Vagina (tissue), 2 donors: ENCODE measurements around the gene LSM6.

Experiments used
- POLR2A ChIP-seq, 2 donors: fragments of 450-650 bp; IDR thresholded peaks; one replicate each; pipeline ENCODE4 v1.6.1; 2017; ENCODE audit warnings: antibody characterized with exemption in 2 of 2, mild to moderate bottlenecking in 2 of 2, moderate library complexity in 2 of 2
- POLR2AphosphoS5 ChIP-seq, 2 donors: sonication (generic); formaldehyde crosslinking; IDR thresholded peaks; one replicate each; pipeline ENCODE4 v1.9.0; 2017; ENCODE audit warnings: antibody characterized with exemption in 2 of 2, mild to moderate bottlenecking in 2 of 2, low read depth in 1 of 2; ENCODE audit not compliant: insufficient read depth in 1 of 2
- TF ChIP-seq, protein P1 (sequence below), 3 experiments: fragments of 450-650 bp in 2 of 3; fragments of 200-600 bp in 1 of 3; sonication (generic) in 1 of 3; IDR thresholded peaks; one replicate each; pipeline ENCODE4 v1.5.1; 2017 to 2019; ENCODE audit warnings: antibody characterized with exemption in 3 of 3, mild to moderate bottlenecking in 2 of 3, moderate library complexity in 2 of 3

DNA sequence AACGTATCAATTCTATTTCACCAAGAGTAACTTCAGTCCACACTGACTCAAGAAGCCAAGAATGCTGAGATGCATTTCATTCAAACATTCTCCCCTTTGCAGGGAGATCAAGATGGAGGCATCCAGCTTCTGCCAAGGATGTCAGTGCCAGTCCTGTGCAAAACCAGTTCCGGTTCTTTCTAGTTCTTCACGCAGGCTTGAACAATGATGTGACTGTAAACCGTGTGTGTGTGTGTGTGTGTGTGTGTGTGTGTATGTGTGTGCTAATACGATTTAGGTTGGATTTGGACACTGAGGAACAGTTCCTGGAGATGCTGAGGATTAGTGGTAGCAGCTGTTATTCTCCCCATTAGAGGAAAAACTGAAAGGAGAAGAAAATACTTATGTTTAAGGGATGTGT, 38.7 kb downstream of the LSM6 start, which contains the start of gene REELD1:
- no peak for TF ChIP-seq POLR2AphosphoS5 (IDR thresholded peaks at IDR 0.05; ENCODE audit: insufficient read depth in 1 of 2, low read depth in 1 of 2)
- TF ChIP-seq, protein P1, sequence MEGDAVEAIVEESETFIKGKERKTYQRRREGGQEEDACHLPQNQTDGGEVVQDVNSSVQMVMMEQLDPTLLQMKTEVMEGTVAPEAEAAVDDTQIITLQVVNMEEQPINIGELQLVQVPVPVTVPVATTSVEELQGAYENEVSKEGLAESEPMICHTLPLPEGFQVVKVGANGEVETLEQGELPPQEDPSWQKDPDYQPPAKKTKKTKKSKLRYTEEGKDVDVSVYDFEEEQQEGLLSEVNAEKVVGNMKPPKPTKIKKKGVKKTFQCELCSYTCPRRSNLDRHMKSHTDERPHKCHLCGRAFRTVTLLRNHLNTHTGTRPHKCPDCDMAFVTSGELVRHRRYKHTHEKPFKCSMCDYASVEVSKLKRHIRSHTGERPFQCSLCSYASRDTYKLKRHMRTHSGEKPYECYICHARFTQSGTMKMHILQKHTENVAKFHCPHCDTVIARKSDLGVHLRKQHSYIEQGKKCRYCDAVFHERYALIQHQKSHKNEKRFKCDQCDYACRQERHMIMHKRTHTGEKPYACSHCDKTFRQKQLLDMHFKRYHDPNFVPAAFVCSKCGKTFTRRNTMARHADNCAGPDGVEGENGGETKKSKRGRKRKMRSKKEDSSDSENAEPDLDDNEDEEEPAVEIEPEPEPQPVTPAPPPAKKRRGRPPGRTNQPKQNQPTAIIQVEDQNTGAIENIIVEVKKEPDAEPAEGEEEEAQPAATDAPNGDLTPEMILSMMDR (IDR thresholded peaks at IDR 0.05) = no peak
- TF ChIP-seq POLR2A (IDR thresholded peaks at IDR 0.05) = no peak
